HepG2 (cell line): ENCODE measurements around the gene TIPRL. TPM values are rescaled to one million over a fixed set of nuclear protein-coding genes. Genes with fewer than 3 reads are reported as not detected.

Experiments used
- ARNT2 ChIP-seq: sonication (generic); formaldehyde crosslinking; IDR thresholded peaks from 2 replicates; pipeline ENCODE4 v1.8.0; 2022; ENCODE audit warnings: mild to moderate bottlenecking, low read depth, missing genetic modification reagents, moderate library complexity
- BRF2 ChIP-seq: sonication (generic); formaldehyde crosslinking; IDR thresholded peaks from 2 replicates; pipeline ENCODE4 v1.8.1; 2022; ENCODE audit warnings: mild to moderate bottlenecking, missing genetic modification reagents
- CENPX ChIP-seq: sonication (generic); formaldehyde crosslinking; IDR thresholded peaks from 2 replicates; pipeline ENCODE4 v1.9.0; 2021; ENCODE audit warnings: mild to moderate bottlenecking, missing genetic modification reagents, moderate library complexity
- CSRNP1 ChIP-seq: sonication (generic); formaldehyde crosslinking; IDR thresholded peaks from 2 replicates; pipeline ENCODE4 v1.8.1; 2023; ENCODE audit warnings: mild to moderate bottlenecking, missing genetic modification reagents
- EEA1 ChIP-seq: sonication (generic); formaldehyde crosslinking; IDR thresholded peaks from 2 replicates; pipeline ENCODE4 v1.5.1; 2020; ENCODE audit warnings: mild to moderate bottlenecking, missing genetic modification reagents, borderline replicate concordance
- MAFK ChIP-seq, 2 experiments: IDR thresholded peaks in 1 of 2; conservative IDR thresholded peaks in 1 of 2; 2 replicates each; pipeline ENCODE4 v1.6.1; 2011; ENCODE audit warnings: improper control_type of control experiment in 2 of 2, low read length in 2 of 2
- MXD1 ChIP-seq: sonication (generic); formaldehyde crosslinking; IDR thresholded peaks from 2 replicates; pipeline ENCODE4 v1.4.0; 2020; ENCODE audit warnings: mild to moderate bottlenecking, missing genetic modification reagents
- MZF1 ChIP-seq: sonication (generic); formaldehyde crosslinking; IDR thresholded peaks from 2 replicates; pipeline ENCODE4 v1.8.1; 2023; ENCODE audit warnings: mild to moderate bottlenecking, missing genetic modification reagents, borderline replicate concordance
- NFE2L2 ChIP-seq: fragments of 150-350 bp; IDR thresholded peaks from 2 replicates; pipeline ENCODE4 v1.6.1; 2014; ENCODE audit warnings: low read length
- NFYC ChIP-seq: IDR thresholded peaks from 2 replicates; pipeline ENCODE4 v1.6.1; 2016; ENCODE audit warnings: missing genetic modification reagents, missing compliant biosample characterization
- PHF20 ChIP-seq: sonication (generic); formaldehyde crosslinking; IDR thresholded peaks from 2 replicates; pipeline ENCODE4 v1.5.0; 2020; ENCODE audit warnings: mild to moderate bottlenecking, missing genetic modification reagents
- ZNF234 ChIP-seq: sonication (generic); formaldehyde crosslinking; conservative IDR thresholded peaks from 2 replicates; pipeline ENCODE4 v1.5.1; 2020; ENCODE audit warnings: mild to moderate bottlenecking, missing genetic modification reagents
- ZNF350 ChIP-seq: sonication (generic); formaldehyde crosslinking; IDR thresholded peaks from 2 replicates; pipeline ENCODE4 v1.4.0; 2020; ENCODE audit warnings: mild to moderate bottlenecking, low read depth, missing genetic modification reagents, borderline replicate concordance
- polyA plus RNA-seq, 8 experiments: library from polyadenylated mRNA; depleted of rRNA in 3 of 8; stranded (reverse) in 7 of 8; unstranded in 1 of 8; fragments of >200 nt; fragmentation: Illumina TruSeq in 4 of 8; extraction: Trizol in 4 of 8; gene quantifications; 2 replicates each; pipeline versions ENCODE4 v1.2.1 to v1.2.3, GENCODE V29; 2011 to 2016; ENCODE audit warnings: low read depth in 4 of 8, missing spikeins in 1 of 8, mixed read lengths in 1 of 8; ENCODE audit not compliant: insufficient read depth in 1 of 8
- total RNA-seq, 5 experiments: library from RNA; depleted of rRNA; stranded (reverse); fragments of >200 nt; fragmentation: Illumina TruSeq; extraction: Trizol; gene quantifications; 2 replicates each; pipeline ENCODE4 v1.2.3, GENCODE V29; 2016; ENCODE audit warnings: low read depth in 1 of 5
- TF ChIP-seq, protein P1 (sequence below): sonication (generic); formaldehyde crosslinking; IDR thresholded peaks from 2 replicates; pipeline ENCODE4 v1.4.0; 2020; ENCODE audit warnings: mild to moderate bottlenecking, missing genetic modification reagents
- TF ChIP-seq, protein P2 (sequence below): sonication (generic); formaldehyde crosslinking; IDR thresholded peaks from 2 replicates; pipeline ENCODE4 v1.5.1; 2020; ENCODE audit warnings: missing genetic modification reagents, mild to moderate bottlenecking, borderline replicate concordance
- TF ChIP-seq, protein P3 (sequence below): sonication (generic); formaldehyde crosslinking; IDR thresholded peaks from 2 replicates; pipeline ENCODE4 v1.4.0; 2020; ENCODE audit warnings: missing genetic modification reagents

The TIPRL gene
- total and polyA plus RNA-seq, 2 of the 13 experiments (the other 11 are each of a cell fraction or from before 2014, with no cell fraction given) = 10.1 to 22.8 TPM

- TF ChIP-seq, protein P1, sequence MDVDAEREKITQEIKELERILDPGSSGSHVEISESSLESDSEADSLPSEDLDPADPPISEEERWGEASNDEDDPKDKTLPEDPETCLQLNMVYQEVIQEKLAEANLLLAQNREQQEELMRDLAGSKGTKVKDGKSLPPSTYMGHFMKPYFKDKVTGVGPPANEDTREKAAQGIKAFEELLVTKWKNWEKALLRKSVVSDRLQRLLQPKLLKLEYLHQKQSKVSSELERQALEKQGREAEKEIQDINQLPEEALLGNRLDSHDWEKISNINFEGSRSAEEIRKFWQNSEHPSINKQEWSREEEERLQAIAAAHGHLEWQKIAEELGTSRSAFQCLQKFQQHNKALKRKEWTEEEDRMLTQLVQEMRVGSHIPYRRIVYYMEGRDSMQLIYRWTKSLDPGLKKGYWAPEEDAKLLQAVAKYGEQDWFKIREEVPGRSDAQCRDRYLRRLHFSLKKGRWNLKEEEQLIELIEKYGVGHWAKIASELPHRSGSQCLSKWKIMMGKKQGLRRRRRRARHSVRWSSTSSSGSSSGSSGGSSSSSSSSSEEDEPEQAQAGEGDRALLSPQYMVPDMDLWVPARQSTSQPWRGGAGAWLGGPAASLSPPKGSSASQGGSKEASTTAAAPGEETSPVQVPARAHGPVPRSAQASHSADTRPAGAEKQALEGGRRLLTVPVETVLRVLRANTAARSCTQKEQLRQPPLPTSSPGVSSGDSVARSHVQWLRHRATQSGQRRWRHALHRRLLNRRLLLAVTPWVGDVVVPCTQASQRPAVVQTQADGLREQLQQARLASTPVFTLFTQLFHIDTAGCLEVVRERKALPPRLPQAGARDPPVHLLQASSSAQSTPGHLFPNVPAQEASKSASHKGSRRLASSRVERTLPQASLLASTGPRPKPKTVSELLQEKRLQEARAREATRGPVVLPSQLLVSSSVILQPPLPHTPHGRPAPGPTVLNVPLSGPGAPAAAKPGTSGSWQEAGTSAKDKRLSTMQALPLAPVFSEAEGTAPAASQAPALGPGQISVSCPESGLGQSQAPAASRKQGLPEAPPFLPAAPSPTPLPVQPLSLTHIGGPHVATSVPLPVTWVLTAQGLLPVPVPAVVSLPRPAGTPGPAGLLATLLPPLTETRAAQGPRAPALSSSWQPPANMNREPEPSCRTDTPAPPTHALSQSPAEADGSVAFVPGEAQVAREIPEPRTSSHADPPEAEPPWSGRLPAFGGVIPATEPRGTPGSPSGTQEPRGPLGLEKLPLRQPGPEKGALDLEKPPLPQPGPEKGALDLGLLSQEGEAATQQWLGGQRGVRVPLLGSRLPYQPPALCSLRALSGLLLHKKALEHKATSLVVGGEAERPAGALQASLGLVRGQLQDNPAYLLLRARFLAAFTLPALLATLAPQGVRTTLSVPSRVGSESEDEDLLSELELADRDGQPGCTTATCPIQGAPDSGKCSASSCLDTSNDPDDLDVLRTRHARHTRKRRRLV (CRISPR knock-in tag) = peak; percentile 98
- peak; percentile 72 for TF ChIP-seq PHF20 (CRISPR knock-in tag)
- TF ChIP-seq CSRNP1 (CRISPR knock-in tag) = no peak
- peak; percentile 92 for TF ChIP-seq ARNT2 (CRISPR knock-in tag)
- TF ChIP-seq NFYC = no peak; the same call in 1 of the 2 replicates
- TF ChIP-seq MXD1 = peak; percentile 90
- TF ChIP-seq NFE2L2 = no peak
- TF ChIP-seq BRF2 (CRISPR knock-in tag) = peak; percentile 60; the same call in 1 of the 2 replicates
- peak; percentile 82; the same call in 1 of the 2 replicates for TF ChIP-seq EEA1 (CRISPR knock-in tag)
- no peak for TF ChIP-seq ZNF350 (CRISPR knock-in tag)
- no peak for TF ChIP-seq ZNF234 (CRISPR knock-in tag)
- no peak for TF ChIP-seq CENPX (CRISPR knock-in tag)
- TF ChIP-seq, protein P2, sequence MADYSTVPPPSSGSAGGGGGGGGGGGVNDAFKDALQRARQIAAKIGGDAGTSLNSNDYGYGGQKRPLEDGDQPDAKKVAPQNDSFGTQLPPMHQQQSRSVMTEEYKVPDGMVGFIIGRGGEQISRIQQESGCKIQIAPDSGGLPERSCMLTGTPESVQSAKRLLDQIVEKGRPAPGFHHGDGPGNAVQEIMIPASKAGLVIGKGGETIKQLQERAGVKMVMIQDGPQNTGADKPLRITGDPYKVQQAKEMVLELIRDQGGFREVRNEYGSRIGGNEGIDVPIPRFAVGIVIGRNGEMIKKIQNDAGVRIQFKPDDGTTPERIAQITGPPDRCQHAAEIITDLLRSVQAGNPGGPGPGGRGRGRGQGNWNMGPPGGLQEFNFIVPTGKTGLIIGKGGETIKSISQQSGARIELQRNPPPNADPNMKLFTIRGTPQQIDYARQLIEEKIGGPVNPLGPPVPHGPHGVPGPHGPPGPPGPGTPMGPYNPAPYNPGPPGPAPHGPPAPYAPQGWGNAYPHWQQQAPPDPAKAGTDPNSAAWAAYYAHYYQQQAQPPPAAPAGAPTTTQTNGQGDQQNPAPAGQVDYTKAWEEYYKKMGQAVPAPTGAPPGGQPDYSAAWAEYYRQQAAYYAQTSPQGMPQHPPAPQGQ (CRISPR knock-in tag) = no peak; the same call in 1 of the 2 replicates
- TF ChIP-seq, protein P3, sequence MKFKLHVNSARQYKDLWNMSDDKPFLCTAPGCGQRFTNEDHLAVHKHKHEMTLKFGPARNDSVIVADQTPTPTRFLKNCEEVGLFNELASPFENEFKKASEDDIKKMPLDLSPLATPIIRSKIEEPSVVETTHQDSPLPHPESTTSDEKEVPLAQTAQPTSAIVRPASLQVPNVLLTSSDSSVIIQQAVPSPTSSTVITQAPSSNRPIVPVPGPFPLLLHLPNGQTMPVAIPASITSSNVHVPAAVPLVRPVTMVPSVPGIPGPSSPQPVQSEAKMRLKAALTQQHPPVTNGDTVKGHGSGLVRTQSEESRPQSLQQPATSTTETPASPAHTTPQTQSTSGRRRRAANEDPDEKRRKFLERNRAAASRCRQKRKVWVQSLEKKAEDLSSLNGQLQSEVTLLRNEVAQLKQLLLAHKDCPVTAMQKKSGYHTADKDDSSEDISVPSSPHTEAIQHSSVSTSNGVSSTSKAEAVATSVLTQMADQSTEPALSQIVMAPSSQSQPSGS (CRISPR knock-in tag) = no peak; the same call in 1 of the 2 replicates
- TF ChIP-seq MZF1 (CRISPR knock-in tag) = no peak
- TF ChIP-seq MAFK (conservative IDR thresholded peaks at IDR 0.05 in 1 of 2, IDR thresholded peaks at IDR 0.05 in 1 of 2; ENCODE audit: low read length in 2 of 2) = no peak
Observed at GRCh38 chr1:168225476-168226190, 46.9 kb downstream of the TIPRL start, which contains the start of gene SFT2D2 (continued).
